ENCODE measurements around the gene RFT1. TPM values are rescaled to one million over a fixed set of nuclear protein-coding genes. Genes with fewer than 3 reads are reported as not detected.

Gene RFT1
- total RNA-seq, 4 donors from 2014 or later, result 8.6 to 16.1 (median 15.5) TPM

DNA sequence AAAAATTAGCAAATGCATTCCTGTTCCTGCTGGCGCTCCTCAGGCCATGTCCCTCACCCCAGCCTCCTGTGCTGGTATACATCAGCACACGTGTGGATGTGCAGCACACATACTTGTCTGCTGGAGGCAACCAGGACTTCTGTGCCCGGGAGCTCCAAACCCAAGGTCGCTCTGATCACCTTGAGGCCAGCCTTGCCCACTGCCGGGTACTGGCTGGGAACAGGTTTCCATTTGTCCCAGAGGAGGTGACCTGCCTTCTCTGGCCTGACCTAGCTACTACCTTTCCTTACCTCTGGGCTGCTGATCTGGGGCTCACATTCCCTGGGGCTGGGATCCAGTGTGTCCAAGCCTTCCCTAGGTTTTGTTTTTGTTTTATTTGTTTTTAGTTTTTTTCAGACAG, 42.9 kb upstream of the RFT1 start:
- WGBS, 2 donors, result 78 to 89% methylated on average over 5 of the region's 5 CpGs
- TF ChIP-seq, protein P1, sequence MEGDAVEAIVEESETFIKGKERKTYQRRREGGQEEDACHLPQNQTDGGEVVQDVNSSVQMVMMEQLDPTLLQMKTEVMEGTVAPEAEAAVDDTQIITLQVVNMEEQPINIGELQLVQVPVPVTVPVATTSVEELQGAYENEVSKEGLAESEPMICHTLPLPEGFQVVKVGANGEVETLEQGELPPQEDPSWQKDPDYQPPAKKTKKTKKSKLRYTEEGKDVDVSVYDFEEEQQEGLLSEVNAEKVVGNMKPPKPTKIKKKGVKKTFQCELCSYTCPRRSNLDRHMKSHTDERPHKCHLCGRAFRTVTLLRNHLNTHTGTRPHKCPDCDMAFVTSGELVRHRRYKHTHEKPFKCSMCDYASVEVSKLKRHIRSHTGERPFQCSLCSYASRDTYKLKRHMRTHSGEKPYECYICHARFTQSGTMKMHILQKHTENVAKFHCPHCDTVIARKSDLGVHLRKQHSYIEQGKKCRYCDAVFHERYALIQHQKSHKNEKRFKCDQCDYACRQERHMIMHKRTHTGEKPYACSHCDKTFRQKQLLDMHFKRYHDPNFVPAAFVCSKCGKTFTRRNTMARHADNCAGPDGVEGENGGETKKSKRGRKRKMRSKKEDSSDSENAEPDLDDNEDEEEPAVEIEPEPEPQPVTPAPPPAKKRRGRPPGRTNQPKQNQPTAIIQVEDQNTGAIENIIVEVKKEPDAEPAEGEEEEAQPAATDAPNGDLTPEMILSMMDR (IDR thresholded peaks at IDR 0.05), result no peak
- TF ChIP-seq POLR2A (IDR thresholded peaks at IDR 0.05), result no peak
- intact Hi-C loops (cut with DNase I; ENCODE audit: low total_unique reads), result no loop called here
- no peak overlapping the region for H3K4me3 ChIP-seq (ENCODE audit: low read depth, poor library complexity, severe bottlenecking)
- no peak for DNase-seq (ENCODE audit: low spot score in 2 of 2)

DNA sequence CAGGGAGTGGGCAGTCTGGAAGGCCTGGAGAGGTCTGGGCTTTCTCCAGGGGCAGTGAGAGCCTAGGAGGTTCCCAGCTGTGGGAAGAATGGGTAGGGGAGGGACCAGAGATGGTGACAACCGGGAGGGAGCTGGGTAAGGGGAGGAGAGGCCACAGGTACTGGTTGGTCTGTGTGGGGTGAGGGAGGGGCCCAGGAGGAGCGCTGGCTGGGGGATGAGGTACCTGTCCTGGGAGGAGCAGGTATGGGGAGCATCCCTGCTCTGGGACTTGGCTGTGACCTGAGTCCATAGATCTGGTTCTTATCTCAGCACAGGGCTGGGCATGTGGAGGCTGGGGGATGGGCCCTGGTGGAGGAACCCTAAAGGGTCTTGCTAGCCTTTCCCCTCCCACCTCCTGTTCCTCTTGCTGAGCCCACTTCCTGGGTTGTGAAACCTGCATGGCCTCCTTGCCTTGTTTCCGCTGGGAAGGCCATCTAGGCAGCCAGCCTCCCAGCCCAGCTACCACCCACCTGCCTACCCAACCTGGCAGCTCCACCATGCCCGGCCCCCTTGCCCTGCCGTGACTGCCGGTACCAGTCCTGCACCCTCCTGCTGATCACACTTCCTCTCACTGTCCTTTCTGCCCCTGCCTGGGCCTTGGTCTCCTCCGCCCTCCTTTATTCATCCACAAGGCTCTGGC, 41.7 kb upstream of the RFT1 start:
- intact Hi-C loops (cut with DNase I; ENCODE audit: low total_unique reads), result no loop called here
- no peak overlapping the region for H3K4me3 ChIP-seq (ENCODE audit: low read depth, poor library complexity, severe bottlenecking)
- TF ChIP-seq, protein P1 (IDR thresholded peaks at IDR 0.05), result no peak
- WGBS, 2 donors, result 68 to 73% methylated on average over 7 of the region's 7 CpGs
- DNase-seq (ENCODE audit: low spot score in 2 of 2), result no peak

- TF ChIP-seq, protein P1 (IDR thresholded peaks at IDR 0.05), result no peak
- TF ChIP-seq POLR2A (IDR thresholded peaks at IDR 0.05), result no peak
- H3K4me3 ChIP-seq (ENCODE audit: low read depth, poor library complexity, severe bottlenecking), result no peak overlapping the region
- no peak for DNase-seq (ENCODE audit: low spot score in 2 of 2)
- intact Hi-C loops (cut with DNase I; ENCODE audit: low total_unique reads), result no loop called here
- 60 to 75% methylated on average over 2 to 7 of the region's 7 CpGs for WGBS, 2 donors
These were observed 40.8 kb upstream of the RFT1 start for GRCh38 chr3:53171064-53171418.

DNA sequence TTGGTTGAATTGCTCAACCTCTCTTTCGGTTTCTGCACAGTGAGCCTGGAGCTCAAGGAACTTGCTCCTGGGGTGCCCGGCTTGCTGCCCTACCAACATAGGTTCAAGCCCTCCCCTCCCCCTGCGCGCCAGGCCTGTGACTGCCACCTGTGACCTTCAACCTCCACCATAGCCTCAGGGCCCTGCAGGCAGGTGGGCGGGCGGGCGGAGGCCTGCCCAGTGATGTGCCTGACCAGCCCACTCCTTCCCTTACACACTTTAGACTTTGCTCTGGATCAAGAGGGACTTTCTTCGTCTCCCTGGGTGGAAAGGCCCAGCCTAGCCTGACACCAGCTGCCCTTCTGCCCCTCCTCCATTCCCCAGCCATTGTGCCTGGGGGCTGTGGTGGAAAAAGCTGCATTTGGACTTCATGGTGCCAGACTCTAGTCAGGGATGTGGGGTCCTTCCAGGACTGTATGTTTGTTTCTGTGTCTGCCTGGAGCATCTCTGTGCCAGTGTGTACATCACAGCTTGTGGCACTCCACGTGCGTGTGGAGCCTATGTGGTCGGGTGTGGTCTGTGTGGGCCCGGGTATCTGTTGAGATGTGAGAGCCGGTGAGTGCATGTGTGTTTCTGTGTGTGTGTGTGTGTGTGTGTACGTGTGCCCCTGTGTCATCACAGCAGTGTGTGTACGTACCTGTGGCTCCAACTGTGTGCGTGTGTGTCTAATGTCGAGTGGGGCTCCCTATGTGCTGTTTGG, 40.3 kb upstream of the RFT1 start:
- WGBS, 2 donors, result 68 to 76% methylated on average over 12 to 17 of the region's 17 CpGs
- intact Hi-C loops (cut with DNase I; ENCODE audit: low total_unique reads), result no loop called here
- TF ChIP-seq, protein P1 (IDR thresholded peaks at IDR 0.05), result no peak
- TF ChIP-seq POLR2A (IDR thresholded peaks at IDR 0.05), result no peak

GRCh38 chr3:53169832-53170324, 39.6 kb upstream of the RFT1 start:
- intact Hi-C loops (cut with DNase I; ENCODE audit: low total_unique reads), result no loop called here
- no peak overlapping the region for H3K4me3 ChIP-seq (ENCODE audit: low read depth, poor library complexity, severe bottlenecking)
- TF ChIP-seq POLR2A (IDR thresholded peaks at IDR 0.05), result no peak
- TF ChIP-seq, protein P1 (IDR thresholded peaks at IDR 0.05), result no peak
- DNase-seq (ENCODE audit: low spot score in 2 of 2), result no peak
- WGBS, 2 donors, result 90 to 91% methylated on average over 7 to 9 of the region's 9 CpGs

More for the DNA sequence above, 40.3 kb upstream of the RFT1 start:
- H3K4me3 ChIP-seq (ENCODE audit: low read depth, poor library complexity, severe bottlenecking), result no peak overlapping the region
- no peak for DNase-seq (ENCODE audit: low spot score in 2 of 2)

Measured in lower leg skin (tissue), 4 donors.